Measurements from ENCODE around the gene FAM200C. TPM values are rescaled to one million over a fixed set of nuclear protein-coding genes. Genes with fewer than 3 reads are reported as not detected.

The FAM200C gene
- total and polyA plus RNA-seq, 10 donors: 1.6 to 5.9 (median 2.5) TPM

DNA sequence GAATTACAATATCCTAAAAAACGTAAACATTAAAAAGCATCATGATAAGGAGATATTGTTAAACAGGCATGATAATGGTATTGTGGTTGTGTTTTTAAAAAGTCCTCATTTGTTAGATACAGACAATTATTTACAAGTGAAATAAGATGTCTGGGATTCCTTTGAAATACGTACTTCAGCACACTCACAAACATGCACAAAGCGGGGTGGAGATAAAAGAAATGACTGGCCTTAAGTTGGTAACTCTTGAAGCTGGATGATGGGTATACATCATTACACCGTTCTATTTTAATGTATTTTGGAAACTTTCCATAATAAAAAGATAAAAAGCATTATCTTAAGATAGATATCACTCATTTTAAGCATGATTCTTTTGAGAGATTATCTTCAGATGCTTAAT is 1.0 kb downstream of the FAM200C start:
- 66 to 75% (median 73%) methylated on average over 4 of the region's 4 CpGs for WGBS, 5 donors
- no peaks in the 10 kb centered on the region for H3K27me3 ChIP-seq (replicated peaks in 1 of 7)
- peak overlapping the region in 6 of 8 donors; percentile 62 to 90 (median 74) for H3K4me3 ChIP-seq
- TF ChIP-seq POLR2AphosphoS5 (IDR thresholded peaks at IDR 0.05) (no peak), POLR2A (IDR thresholded peaks at IDR 0.05) (no peak)
- TF ChIP-seq, protein P1, sequence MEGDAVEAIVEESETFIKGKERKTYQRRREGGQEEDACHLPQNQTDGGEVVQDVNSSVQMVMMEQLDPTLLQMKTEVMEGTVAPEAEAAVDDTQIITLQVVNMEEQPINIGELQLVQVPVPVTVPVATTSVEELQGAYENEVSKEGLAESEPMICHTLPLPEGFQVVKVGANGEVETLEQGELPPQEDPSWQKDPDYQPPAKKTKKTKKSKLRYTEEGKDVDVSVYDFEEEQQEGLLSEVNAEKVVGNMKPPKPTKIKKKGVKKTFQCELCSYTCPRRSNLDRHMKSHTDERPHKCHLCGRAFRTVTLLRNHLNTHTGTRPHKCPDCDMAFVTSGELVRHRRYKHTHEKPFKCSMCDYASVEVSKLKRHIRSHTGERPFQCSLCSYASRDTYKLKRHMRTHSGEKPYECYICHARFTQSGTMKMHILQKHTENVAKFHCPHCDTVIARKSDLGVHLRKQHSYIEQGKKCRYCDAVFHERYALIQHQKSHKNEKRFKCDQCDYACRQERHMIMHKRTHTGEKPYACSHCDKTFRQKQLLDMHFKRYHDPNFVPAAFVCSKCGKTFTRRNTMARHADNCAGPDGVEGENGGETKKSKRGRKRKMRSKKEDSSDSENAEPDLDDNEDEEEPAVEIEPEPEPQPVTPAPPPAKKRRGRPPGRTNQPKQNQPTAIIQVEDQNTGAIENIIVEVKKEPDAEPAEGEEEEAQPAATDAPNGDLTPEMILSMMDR (IDR thresholded peaks at IDR 0.05 in 8 of 11, conservative IDR thresholded peaks at IDR 0.05 in 3 of 11): no peak
- intact Hi-C loops (cut with DNase I; ENCODE audit: low total_unique reads): no loop called here
- H3K9me3 ChIP-seq: no peaks in the 10 kb centered on the region
- no peak for DNase-seq
- H3K27ac ChIP-seq: peak overlapping the region in 1 of 8 donors; percentile 89
- H3K4me1 ChIP-seq: peaks cover 4 to 35% (median 24%) of the 10 kb centered on the region in 6 donors
- H3K36me3 ChIP-seq: peaks cover 3 to 26% (median 24%) of the 10 kb centered on the region in 6 donors

DNA sequence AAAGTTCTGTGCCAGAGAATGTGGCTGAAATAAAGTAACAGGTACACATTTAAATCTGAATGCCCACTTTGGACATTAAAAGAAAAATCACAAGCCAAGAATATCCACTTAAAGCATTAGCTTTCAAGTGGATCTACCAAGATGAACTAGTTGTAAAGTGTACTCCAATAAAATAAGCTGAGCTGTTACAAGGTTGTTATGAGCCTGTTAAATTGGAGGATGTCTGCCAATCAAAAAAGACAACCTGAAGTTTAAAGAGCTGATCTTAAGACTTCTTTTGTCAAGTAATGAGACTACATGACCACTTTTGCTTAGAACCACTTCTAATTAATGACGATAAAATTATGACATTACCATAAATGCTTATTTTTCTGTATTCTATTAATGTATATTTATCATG is 2.4 kb downstream of the FAM200C start:
- H3K27ac ChIP-seq: no peak overlapping the region
- no peak for DNase-seq
- H3K36me3 ChIP-seq: peaks cover 2 to 13% (median 11%) of the 10 kb centered on the region in 6 donors
- H3K27me3 ChIP-seq (replicated peaks in 1 of 7): no peaks in the 10 kb centered on the region
- TF ChIP-seq POLR2AphosphoS5 (IDR thresholded peaks at IDR 0.05) (no peak), POLR2A (IDR thresholded peaks at IDR 0.05) (no peak)
- TF ChIP-seq, protein P1 (IDR thresholded peaks at IDR 0.05 in 8 of 11, conservative IDR thresholded peaks at IDR 0.05 in 3 of 11): no peak
- no peaks in the 10 kb centered on the region for H3K9me3 ChIP-seq
- intact Hi-C loops (cut with DNase I; ENCODE audit: low total_unique reads): no loop called here
- 96 to 100% (median 99%) methylated on average over 1 of the region's 1 CpG for WGBS, 5 donors
- H3K4me1 ChIP-seq: peaks cover 4 to 35% (median 24%) of the 10 kb centered on the region in 6 donors
- H3K4me3 ChIP-seq: no peak overlapping the region

DNA sequence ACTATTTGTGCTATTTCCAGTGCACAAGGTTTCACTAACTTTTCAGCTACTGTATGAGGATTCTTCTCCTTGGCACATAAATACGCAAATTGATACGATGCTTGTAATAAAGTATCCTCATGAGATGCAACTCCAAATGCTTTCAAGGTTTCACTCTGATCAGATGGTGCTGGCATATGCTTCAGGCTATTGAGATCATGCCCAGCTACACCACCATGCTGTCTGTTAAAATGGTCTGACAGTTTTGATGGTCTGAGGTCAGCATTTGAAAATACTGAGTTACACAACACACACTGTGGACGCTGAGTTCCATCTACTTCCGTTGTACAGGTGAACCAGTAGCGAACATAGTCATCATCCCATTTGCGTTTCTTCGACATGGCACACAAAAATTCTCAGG is 4.7 kb downstream of the FAM200C start:
- intact Hi-C loops (cut with DNase I; ENCODE audit: low total_unique reads): no loop called here
- TF ChIP-seq POLR2A (IDR thresholded peaks at IDR 0.05): no peak
- TF ChIP-seq, protein P1 (IDR thresholded peaks at IDR 0.05 in 8 of 11, conservative IDR thresholded peaks at IDR 0.05 in 3 of 11): no peak
- no peak for TF ChIP-seq POLR2AphosphoS5 (IDR thresholded peaks at IDR 0.05)
- WGBS, 5 donors: 91 to 96% (median 94%) methylated on average over 7 of the region's 7 CpGs
- peaks cover 0 to 29% (median 17%) of the 10 kb centered on the region in 6 donors for H3K4me1 ChIP-seq
- H3K9me3 ChIP-seq: no peaks in the 10 kb centered on the region
- DNase-seq: no peak
- no peaks in the 10 kb centered on the region for H3K27me3 ChIP-seq (replicated peaks in 1 of 7)
- no peaks in the 10 kb centered on the region for H3K36me3 ChIP-seq
- no peak overlapping the region for H3K27ac ChIP-seq
- no peak overlapping the region for H3K4me3 ChIP-seq

DNA sequence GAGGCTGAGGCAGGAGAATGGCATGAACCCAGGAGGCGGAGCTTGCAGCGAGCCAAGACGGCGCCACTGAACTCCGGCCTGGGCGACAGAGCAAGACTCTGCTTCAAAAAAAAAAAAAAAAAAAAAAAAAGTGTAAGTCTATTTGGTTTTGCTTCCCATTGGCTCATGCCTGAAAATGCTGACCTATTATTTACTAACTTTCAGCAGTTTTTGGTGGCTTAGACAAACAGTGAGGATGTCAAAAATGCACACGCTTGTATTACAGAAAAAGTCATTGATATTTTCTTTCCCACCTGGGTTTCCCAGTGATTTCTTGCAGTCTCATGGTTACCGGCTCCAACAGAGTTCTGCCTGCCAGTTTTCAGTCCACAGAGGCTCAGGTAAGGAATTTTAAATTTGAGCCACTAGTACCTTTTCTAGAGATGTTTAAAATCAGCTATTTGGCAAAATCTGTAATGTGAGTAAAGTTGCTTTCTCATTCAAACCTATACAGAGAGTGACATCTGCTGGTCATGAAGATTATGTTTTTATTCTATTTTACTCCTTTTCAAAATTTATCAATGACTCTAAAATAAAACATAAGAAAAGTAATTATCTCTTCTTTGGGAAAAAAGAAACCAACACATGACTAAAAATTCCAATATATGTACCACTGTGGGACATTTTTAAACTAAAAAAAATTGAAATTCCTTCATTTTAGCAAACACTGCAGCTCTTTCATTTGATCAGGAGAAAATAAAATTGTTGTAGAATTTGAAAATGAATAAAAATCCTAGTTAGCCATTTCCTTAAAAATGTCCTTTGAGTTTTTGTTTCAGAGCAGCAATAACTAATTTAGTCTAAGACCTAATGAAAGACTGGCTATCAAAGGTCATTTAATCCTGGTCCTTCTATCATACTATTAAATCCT is 8.8 kb downstream of the FAM200C start:
- Histone ChIP-seq H3K4me1 (no peaks in the 10 kb centered on the region), H3K36me3 (no peaks in the 10 kb centered on the region), H3K27me3 (replicated peaks in 1 of 7) (no peaks in the 10 kb centered on the region), H3K27ac (no peak overlapping the region), H3K9me3 (peaks cover 0 to 19% (median 18%) of the 10 kb centered on the region in 8 donors), H3K4me3 (no peak overlapping the region)
- TF ChIP-seq, protein P1 (IDR thresholded peaks at IDR 0.05 in 8 of 11, conservative IDR thresholded peaks at IDR 0.05 in 3 of 11): peak in 5 of 11 experiments; percentile 13 to 44 (median 39)
- TF ChIP-seq POLR2A (IDR thresholded peaks at IDR 0.05): no peak
- intact Hi-C loops (cut with DNase I; ENCODE audit: low total_unique reads): no loop called here
- DNase-seq: no peak
- 76 to 84% (median 81%) methylated on average over 8 of the region's 8 CpGs for WGBS, 5 donors

Data from spleen (tissue), 11 donors.